ENCODE results near the gene LRRC4C.

LRRC4C gene

GRCh38 chr11:40686765-40687164 is 772.7 kb downstream of the LRRC4C start:
- no peak for TF ChIP-seq CTCF (IDR thresholded peaks at IDR 0.05; ENCODE audit: insufficient read depth, low read length, poor library complexity, severe bottlenecking)
- no peak overlapping the region for H3K4me3 ChIP-seq (replicated peaks; ENCODE audit: low read depth, low read length)
- DNase-seq (ENCODE audit: extremely low read depth, insufficient read length) = no peak
- H3K27me3 ChIP-seq (replicated peaks; ENCODE audit: control insufficient read depth, insufficient read depth, low read length) = no peaks in the 10 kb centered on the region
- H3K36me3 ChIP-seq (ENCODE audit: control insufficient read depth, insufficient read depth, low read length) = no peaks in the 10 kb centered on the region

GRCh38 chr11:40683010-40683409 is 776.4 kb downstream of the LRRC4C start:
- no peak overlapping the region for H3K4me3 ChIP-seq (replicated peaks; ENCODE audit: low read depth, low read length)
- no peak for DNase-seq (ENCODE audit: extremely low read depth, insufficient read length)
- no peak for TF ChIP-seq CTCF (IDR thresholded peaks at IDR 0.05; ENCODE audit: insufficient read depth, low read length, poor library complexity, severe bottlenecking)
- no peaks in the 10 kb centered on the region for H3K36me3 ChIP-seq (ENCODE audit: control insufficient read depth, insufficient read depth, low read length)
- no peaks in the 10 kb centered on the region for H3K27me3 ChIP-seq (replicated peaks; ENCODE audit: control insufficient read depth, insufficient read depth, low read length)

- Histone ChIP-seq H3K4me3 (replicated peaks; ENCODE audit: low read depth, low read length) (no peak overlapping the region), H3K27me3 (replicated peaks; ENCODE audit: control insufficient read depth, insufficient read depth, low read length) (no peaks in the 10 kb centered on the region), H3K36me3 (ENCODE audit: control insufficient read depth, insufficient read depth, low read length) (no peaks in the 10 kb centered on the region)
- no peak for TF ChIP-seq CTCF (IDR thresholded peaks at IDR 0.05; ENCODE audit: insufficient read depth, low read length, poor library complexity, severe bottlenecking)
- no peak for DNase-seq (ENCODE audit: extremely low read depth, insufficient read length)
These were observed 780.2 kb downstream of the LRRC4C start for GRCh38 chr11:40679276-40679675.

- no peak overlapping the region for H3K4me3 ChIP-seq (replicated peaks; ENCODE audit: low read depth, low read length)
- H3K36me3 ChIP-seq (ENCODE audit: control insufficient read depth, insufficient read depth, low read length) = no peaks in the 10 kb centered on the region
- no peak for TF ChIP-seq CTCF (IDR thresholded peaks at IDR 0.05; ENCODE audit: insufficient read depth, low read length, poor library complexity, severe bottlenecking)
- H3K27me3 ChIP-seq (replicated peaks; ENCODE audit: control insufficient read depth, insufficient read depth, low read length) = no peaks in the 10 kb centered on the region
- no peak for DNase-seq (ENCODE audit: extremely low read depth, insufficient read length)
These were observed 812.2 kb downstream of the LRRC4C start for GRCh38 chr11:40647295-40647694.

GRCh38 chr11:40642284-40642683 is 817.2 kb downstream of the LRRC4C start:
- H3K27me3 ChIP-seq (replicated peaks; ENCODE audit: control insufficient read depth, insufficient read depth, low read length) = no peaks in the 10 kb centered on the region
- TF ChIP-seq CTCF (IDR thresholded peaks at IDR 0.05; ENCODE audit: insufficient read depth, low read length, poor library complexity, severe bottlenecking) = no peak
- no peak overlapping the region for H3K4me3 ChIP-seq (replicated peaks; ENCODE audit: low read depth, low read length)
- H3K36me3 ChIP-seq (ENCODE audit: control insufficient read depth, insufficient read depth, low read length) = no peaks in the 10 kb centered on the region
- no peak for DNase-seq (ENCODE audit: extremely low read depth, insufficient read length)

GRCh38 chr11:40619654-40620053 is 839.8 kb downstream of the LRRC4C start:
- no peak for DNase-seq (ENCODE audit: extremely low read depth, insufficient read length)
- H3K36me3 ChIP-seq (ENCODE audit: control insufficient read depth, insufficient read depth, low read length) = no peaks in the 10 kb centered on the region
- no peak overlapping the region for H3K4me3 ChIP-seq (replicated peaks; ENCODE audit: low read depth, low read length)

More at GRCh38 chr11:40619654-40620053, 839.8 kb downstream of the LRRC4C start:
- H3K27me3 ChIP-seq (replicated peaks; ENCODE audit: control insufficient read depth, insufficient read depth, low read length) = no peaks in the 10 kb centered on the region
- no peak for TF ChIP-seq CTCF (IDR thresholded peaks at IDR 0.05; ENCODE audit: insufficient read depth, low read length, poor library complexity, severe bottlenecking)
